Right ventricle myocardium inferior (tissue), 1 donor: ENCODE results near the gene DCC. TPM values are rescaled to one million over a fixed set of nuclear protein-coding genes. Genes with fewer than 3 reads are reported as not detected.

Experiments used
- ATAC-seq: fragments of 200-7000 bp; cut with Tn5 transposase; one replicate; pipeline ENCODE4 v1.9.1; 2020; ENCODE audit warnings: mild to moderate bottlenecking, moderate library complexity
- DNase-seq: peaks from one replicate; pipeline ENCODE4 v3.0.0; 2021; ENCODE audit errors: missing footprints
- intact Hi-C: fragments of 100-400 bp; cut with DNase I; formaldehyde crosslinking; loops from one replicate; pipeline ENCODE4 v1.11.0; 2022
- microRNA-seq: library from miRNA; unstranded; fragments of <30 nt; microRNA quantifications from one replicate; pipeline ENCODE4 v1.2.0, GENCODE V29; 2020
- total RNA-seq: library from RNA; stranded (reverse); fragmentation: NEBNext Ultra II Directional; extraction: Animal tissue kit (Norgen Biotek cat#: 25700); gene quantifications from one replicate; pipeline ENCODE4 v1.2.1, GENCODE V29; 2021
- donor health status: DM: no; HTN: yes; CAD: no; lungs with severe emphysema.

The DCC gene
- total RNA-seq, 1 donor from 2014 or later: not detected

GRCh38 chr18:53534203-53534602 lies 1194.2 kb downstream of the DCC start:
- no peak for DNase-seq
- intact Hi-C loops: no loop called here
- ATAC-seq: no peak

GRCh38 chr18:53534695-53535094 lies 1194.7 kb downstream of the DCC start:
- DNase-seq: no peak
- peak; percentile 93 for ATAC-seq

GRCh38 chr18:53536908-53537307 lies 1196.9 kb downstream of the DCC start:
- no peak for DNase-seq
- intact Hi-C loops: no loop called here
- ATAC-seq: no peak

More at GRCh38 chr18:53534695-53535094, 1194.7 kb downstream of the DCC start:
- intact Hi-C loops: no loop called here

DNA sequence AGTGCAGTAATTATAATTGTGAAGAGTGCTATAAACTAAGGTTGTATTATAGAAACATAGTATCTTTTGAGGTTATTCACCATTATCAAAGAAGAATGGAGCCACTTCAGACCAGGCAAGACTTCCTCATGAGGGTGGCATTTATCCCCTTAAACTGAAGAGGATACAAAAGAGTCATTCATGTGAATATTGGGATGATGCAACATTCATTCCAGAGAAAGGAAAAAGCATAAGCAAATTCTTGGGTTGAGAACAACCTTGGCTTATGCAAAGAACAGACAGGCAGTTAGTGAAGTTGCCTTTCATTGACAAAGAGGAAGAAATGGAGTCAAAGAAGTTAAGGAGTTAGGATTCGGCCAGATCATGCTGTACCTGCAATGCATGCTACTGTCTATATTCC lies 1201.9 kb downstream of the DCC start:
- intact Hi-C loops: no loop called here
- ATAC-seq (no peak), DNase-seq (no peak)

GRCh38 chr18:53543711-53544110 lies 1203.7 kb downstream of the DCC start:
- intact Hi-C loops: no loop called here
- ATAC-seq (no peak), DNase-seq (no peak)

- DNase-seq (no peak), ATAC-seq (no peak)
- intact Hi-C loops: no loop called here
Measured at GRCh38 chr18:53544917-53545316, 1204.9 kb downstream of the DCC start.

GRCh38 chr18:53551868-53552426 lies 1212.0 kb downstream of the DCC start:
- DNase-seq: no peak
- intact Hi-C loops: no loop called here

GRCh38 chr18:53553030-53553429 lies 1213.0 kb downstream of the DCC start:
- ATAC-seq: no peak
- DNase-seq: no peak
- intact Hi-C loops: no loop called here

More at GRCh38 chr18:53551868-53552426, 1212.0 kb downstream of the DCC start:
- peak; percentile 87 for ATAC-seq

GRCh38 chr18:53556450-53556849 lies 1216.5 kb downstream of the DCC start:
- intact Hi-C loops: no loop called here
- no peak for ATAC-seq
- DNase-seq: no peak

- intact Hi-C loops: no loop called here
- no peak for ATAC-seq
- no peak for DNase-seq
Measured at GRCh38 chr18:53560546-53560945, 1220.5 kb downstream of the DCC start.

DNA sequence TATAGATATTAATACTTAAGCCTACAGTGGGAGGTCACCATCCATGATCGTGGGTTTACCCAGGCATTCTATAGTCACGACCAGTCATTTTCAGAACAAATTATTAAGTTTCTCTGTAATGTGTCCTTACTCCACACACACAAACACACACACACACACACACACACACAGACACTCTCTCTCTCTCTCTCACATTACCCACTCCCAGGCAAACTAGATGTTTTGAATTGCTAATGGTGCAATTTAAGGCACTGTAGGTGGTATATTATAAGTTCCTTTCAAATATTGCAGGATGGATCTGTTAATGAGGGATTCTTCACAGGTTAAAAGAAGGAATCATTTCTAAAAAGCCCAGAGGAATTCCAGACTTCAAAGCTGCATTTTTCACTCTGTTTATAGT lies 1226.6 kb downstream of the DCC start:
- ATAC-seq: no peak
- intact Hi-C loops: loop anchor here (5.0 kb wide), 2 partner anchors 71 to 551 kb away; no protein-coding TSS in a partner anchor
- no peak for DNase-seq

GRCh38 chr18:53567929-53568574 lies 1228.1 kb downstream of the DCC start:
- ATAC-seq: peak; percentile 46
- intact Hi-C loops: loop anchor here (5.0 kb wide), 2 partner anchors 69 to 549 kb away; no protein-coding TSS in a partner anchor
- DNase-seq: no peak

Small RNA genes lying within 50 kb of the gene (microRNA-seq; reads per million reads assigned to microRNA genes)
- not detected for gene MIR4528
